HAP-1 (cell line): Measurements from ENCODE around the gene AP4E1.
"Not testable (repeated sequence)": the region's sequence is repeated elsewhere in the genome, so short reads cannot be mapped to it uniquely, and the experiment has no call there.

ENCODE experiments used
- DNase-seq, 2 experiments: peaks; one replicate each; pipeline ENCODE4 v3.0.0-alpha.2; 2016 to 2020; ENCODE audit warnings: low spot score in 2 of 2
- H3K27me3 ChIP-seq: fragments of 250-450 bp; sonication (Bioruptor Pico); 2 replicates; pipeline ENCODE4 v1.5.1; 2020; ENCODE audit warnings: low read depth, mild to moderate bottlenecking, moderate library complexity
- H3K36me3 ChIP-seq: fragments of 250-450 bp; sonication (Bioruptor Pico); replicated peaks from 2 replicates; pipeline ENCODE4 v1.5.1; 2020; ENCODE audit warnings: mild to moderate bottlenecking
- H3K4me1 ChIP-seq: fragments of 250-450 bp; sonication (Bioruptor Pico); 2 replicates; pipeline ENCODE4 v1.5.1; 2020; ENCODE audit warnings: mild to moderate bottlenecking
- H3K4me3 ChIP-seq: fragments of 250-450 bp; sonication (Bioruptor Pico); 2 replicates; pipeline ENCODE4 v1.5.1; 2020; ENCODE audit warnings: mild to moderate bottlenecking, moderate library complexity
- H3K9me3 ChIP-seq: fragments of 250-450 bp; sonication (Bioruptor Pico); 2 replicates; pipeline ENCODE4 v1.5.1; 2020; ENCODE audit warnings: mild to moderate bottlenecking, moderate library complexity
- in situ Hi-C: fragments of 300-500 bp; cut with MboI; formaldehyde crosslinking; loops from 3 replicates; pipeline ENCODE4 v1.14.3; 2020; ENCODE audit warnings: low sequenced_read_pairs, inconsistent platforms, mixed read lengths

AP4E1 gene

DNA sequence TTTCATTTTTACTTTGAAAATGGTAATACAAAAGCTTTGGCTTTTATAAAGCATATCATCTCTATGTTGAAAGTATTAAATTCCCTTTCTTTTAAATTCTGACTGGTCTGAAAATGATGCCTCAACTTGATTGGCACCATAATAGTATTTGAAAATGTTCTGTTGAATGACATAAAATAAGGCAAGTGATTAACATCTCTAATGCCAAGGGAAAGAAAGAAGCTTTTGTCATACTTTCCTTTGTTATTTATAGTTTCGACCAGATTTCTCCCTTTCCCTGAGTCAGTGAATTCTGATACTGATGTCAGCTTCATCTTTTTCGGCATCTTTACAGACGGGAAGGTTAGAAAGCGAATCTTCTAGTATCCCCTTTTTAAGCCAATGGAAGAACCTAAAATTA is 3.4 kb upstream of the AP4E1 start:
- H3K27me3 ChIP-seq = no peaks in the 10 kb centered on the region
- in situ Hi-C loops = loop anchor here (10.0 kb wide), 1 partner anchor 220 kb away; the partner anchor contains the start of gene TRPM7
- H3K9me3 ChIP-seq = no peaks in the 10 kb centered on the region
- H3K4me3 ChIP-seq = no peak overlapping the region
- H3K36me3 ChIP-seq = peaks cover 11% of the 10 kb centered on the region; the same call in 1 of the 2 replicates
- H3K4me1 ChIP-seq = peaks cover 29% of the 10 kb centered on the region
- peak in 1 of 2 experiments; percentile 95 for DNase-seq

DNA sequence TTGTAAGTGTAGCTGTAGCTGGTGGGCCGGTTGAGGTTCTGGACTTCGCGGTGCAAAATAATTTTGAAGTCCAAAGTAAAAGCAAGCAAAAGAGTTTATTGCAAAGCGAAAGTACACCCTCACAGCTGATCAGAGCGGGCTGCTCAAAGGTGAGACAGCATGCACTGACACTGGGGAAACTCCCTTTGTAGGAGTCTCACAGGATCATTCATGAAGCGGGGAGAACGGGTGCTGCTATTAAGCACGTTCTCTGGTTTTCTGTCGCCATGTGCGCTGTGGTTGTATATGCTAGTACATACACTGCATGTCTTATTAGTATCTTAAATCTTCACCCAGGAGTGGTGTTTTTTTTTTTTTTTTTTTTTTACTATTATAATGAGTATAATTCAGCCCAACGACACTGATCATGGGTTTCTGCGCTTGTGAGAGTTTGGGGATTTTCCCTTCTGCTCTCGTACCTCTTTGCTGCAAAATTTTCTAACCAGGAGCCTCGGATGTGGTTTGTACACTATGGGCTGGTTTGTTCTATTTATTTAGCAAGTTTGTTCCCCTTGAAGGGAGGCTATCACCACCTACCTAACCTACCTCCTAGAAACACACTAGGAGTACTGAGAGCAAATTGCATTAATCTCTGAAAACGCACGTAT is 1.4 kb upstream of the AP4E1 start:
- in situ Hi-C loops = loop anchor here (10.0 kb wide), 1 partner anchor 222 kb away; the partner anchor contains the start of gene TRPM7
- DNase-seq = peak; percentile 42 to 50
- no peaks in the 10 kb centered on the region for H3K9me3 ChIP-seq
- peaks cover 20% of the 10 kb centered on the region for H3K4me1 ChIP-seq
- no peaks in the 10 kb centered on the region for H3K27me3 ChIP-seq
- H3K36me3 ChIP-seq = peaks cover 17% of the 10 kb centered on the region
- H3K4me3 ChIP-seq = peak overlapping the region; percentile 96

DNA sequence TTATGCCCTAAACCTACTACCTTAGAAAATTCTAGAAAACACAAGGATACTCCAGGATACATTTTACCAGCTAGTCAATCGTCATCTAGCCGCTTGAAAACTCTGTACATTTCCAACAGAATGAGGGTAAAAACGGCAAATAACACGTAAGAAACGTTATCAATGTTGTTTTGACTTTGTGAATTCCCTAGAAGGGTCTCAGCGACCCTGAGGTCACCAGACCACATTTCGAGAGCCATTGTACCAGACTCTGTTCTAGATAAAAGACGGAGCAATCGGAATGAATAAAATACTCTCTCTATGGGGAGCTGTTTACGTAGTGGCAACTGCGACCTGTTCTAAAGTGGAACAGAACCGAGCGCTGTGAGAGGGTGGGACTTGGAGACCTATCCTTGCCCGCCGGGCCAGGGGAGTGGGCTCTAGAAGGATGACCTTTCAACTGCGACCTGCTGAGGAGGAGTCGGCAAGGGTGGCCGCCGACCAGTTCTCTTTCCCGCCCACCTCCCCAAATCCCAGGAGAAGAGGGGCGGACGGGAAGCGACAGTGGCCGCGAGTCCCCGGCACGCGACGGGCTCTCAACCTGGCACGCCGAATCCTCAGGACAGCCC is 778 bp upstream of the AP4E1 start:
- in situ Hi-C loops = loop anchor here (10.0 kb wide), 1 partner anchor 223 kb away; the partner anchor contains the start of gene TRPM7
- peak; percentile 58 to 68 for DNase-seq
- no peaks in the 10 kb centered on the region for H3K9me3 ChIP-seq
- H3K36me3 ChIP-seq = peaks cover 20% of the 10 kb centered on the region
- H3K27me3 ChIP-seq = no peaks in the 10 kb centered on the region
- peak overlapping the region; percentile 96 for H3K4me3 ChIP-seq
- peaks cover 19% of the 10 kb centered on the region for H3K4me1 ChIP-seq

DNA sequence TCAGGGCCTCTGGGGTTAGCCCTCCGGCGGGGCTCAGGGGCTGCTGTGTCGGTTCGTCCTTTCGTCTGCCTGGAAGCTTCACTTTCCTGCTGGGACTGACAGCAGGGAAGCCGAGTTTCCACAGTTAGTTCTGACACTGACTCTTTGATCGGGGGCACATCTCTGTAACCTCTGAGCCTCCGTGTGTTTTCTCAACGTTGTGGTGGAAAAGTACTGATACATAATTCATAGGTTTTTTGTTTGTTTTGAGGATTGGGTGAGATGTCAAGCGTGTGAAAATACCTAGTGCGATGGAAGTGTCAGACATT is 481 bp downstream of the AP4E1 start:
- H3K4me1 ChIP-seq = peaks cover 19% of the 10 kb centered on the region
- H3K9me3 ChIP-seq = no peaks in the 10 kb centered on the region
- H3K4me3 ChIP-seq = peak overlapping the region; percentile 96
- in situ Hi-C loops = loop anchor here (10.0 kb wide), 1 partner anchor 224 kb away; the partner anchor contains the start of gene TRPM7
- H3K36me3 ChIP-seq = peaks cover 20% of the 10 kb centered on the region
- DNase-seq = no peak
- no peaks in the 10 kb centered on the region for H3K27me3 ChIP-seq

DNA sequence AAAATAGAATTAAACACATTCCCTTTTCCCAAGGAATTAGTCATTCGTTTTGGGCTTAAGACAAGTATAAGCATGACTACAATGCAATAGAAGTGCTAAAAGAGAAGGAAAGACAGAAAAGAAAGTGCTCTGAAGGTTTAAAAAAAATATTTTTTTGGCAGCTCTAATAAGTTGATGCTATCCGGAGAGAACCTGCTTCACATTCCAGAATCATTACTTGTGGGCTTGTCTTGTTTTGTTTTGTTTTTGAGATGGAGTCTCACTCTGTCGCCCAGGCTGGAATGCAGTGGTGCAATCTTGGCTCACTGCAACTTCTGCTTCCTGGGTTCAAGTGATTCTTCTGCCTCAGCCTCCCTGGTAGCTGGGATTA is 1.9 kb downstream of the AP4E1 start:
- H3K4me1 ChIP-seq = peaks cover 10% of the 10 kb centered on the region
- H3K9me3 ChIP-seq, H3K27me3 ChIP-seq, in situ Hi-C loops, H3K4me3 ChIP-seq, DNase-seq: not testable (repeated sequence)
- H3K36me3 ChIP-seq = peaks cover 20% of the 10 kb centered on the region

DNA sequence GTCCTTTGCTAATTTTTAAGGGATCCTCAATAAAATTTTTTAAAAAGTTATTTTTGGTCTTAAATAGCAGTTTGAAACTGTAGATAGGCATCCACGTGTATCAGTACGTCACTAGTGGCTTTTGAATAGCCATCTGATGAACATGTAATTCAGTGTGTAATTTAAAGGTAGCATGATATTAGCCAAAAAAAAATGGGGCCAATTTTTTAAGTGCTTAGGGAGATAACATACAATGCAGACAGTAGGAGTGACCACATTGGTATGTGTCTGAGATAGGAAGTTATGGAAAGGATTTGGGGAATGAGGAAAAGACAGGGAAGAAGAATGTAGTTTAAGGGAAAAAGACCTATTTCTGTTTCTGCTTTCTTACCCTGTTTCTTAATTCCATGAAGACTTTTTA is 2.5 kb downstream of the AP4E1 start:
- H3K4me3 ChIP-seq = no peak overlapping the region
- H3K9me3 ChIP-seq = no peaks in the 10 kb centered on the region
- H3K27me3 ChIP-seq = no peaks in the 10 kb centered on the region
- in situ Hi-C loops = no loop called here
- DNase-seq = no peak
- peaks cover 18% of the 10 kb centered on the region for H3K36me3 ChIP-seq
- peaks cover 6% of the 10 kb centered on the region; the same call in 1 of the 2 replicates for H3K4me1 ChIP-seq

DNA sequence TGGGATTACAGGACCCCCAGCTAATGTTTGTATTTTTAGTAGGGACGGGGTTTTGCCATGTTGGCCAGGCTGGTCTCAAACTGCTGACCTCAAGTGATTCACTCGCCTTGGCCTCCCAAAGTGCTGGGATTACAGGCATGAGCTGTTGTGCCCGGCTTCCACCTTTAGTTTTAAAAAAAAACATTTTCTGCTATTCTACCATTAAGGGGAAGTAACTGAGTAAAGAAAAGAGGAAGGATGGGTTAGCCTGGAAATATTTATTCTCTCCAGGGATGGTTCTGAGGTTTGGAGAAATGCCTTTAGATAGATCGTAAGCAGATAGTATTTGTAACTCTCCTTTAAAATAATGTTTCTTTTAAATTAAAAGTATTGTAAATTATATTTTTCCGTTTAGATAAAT is 3.1 kb downstream of the AP4E1 start:
- peaks cover 21% of the 10 kb centered on the region for H3K36me3 ChIP-seq
- no peak for DNase-seq
- no peaks in the 10 kb centered on the region for H3K27me3 ChIP-seq
- no peaks in the 10 kb centered on the region for H3K9me3 ChIP-seq
- in situ Hi-C loops = no loop called here
- H3K4me1 ChIP-seq = peaks cover 6% of the 10 kb centered on the region; the same call in 1 of the 2 replicates
- no peak overlapping the region for H3K4me3 ChIP-seq

DNA sequence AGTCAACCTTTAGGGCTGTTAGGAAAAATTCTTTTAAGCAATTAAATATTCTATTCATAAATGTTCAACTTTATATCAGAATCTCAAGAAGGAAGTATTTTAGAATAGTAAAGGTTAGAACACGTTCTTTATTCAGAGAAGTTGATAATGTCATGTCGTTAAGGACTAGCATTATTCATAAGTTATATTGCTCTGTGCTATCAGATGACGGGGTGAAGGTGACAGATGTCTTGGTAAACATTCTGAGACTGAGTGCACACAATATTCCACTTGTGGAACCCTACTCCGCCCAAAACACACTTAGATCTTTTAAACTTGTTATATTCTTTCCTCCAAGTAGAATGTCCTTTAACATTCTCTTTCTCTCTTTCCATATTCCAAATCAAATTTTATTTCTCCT is 7.9 kb downstream of the AP4E1 start:
- in situ Hi-C loops = no loop called here
- Histone ChIP-seq H3K27me3 (no peaks in the 10 kb centered on the region), H3K36me3 (peaks cover 21% of the 10 kb centered on the region), H3K4me1 (no peaks in the 10 kb centered on the region), H3K9me3 (no peaks in the 10 kb centered on the region), H3K4me3 (no peak overlapping the region)
- DNase-seq = no peak

DNA sequence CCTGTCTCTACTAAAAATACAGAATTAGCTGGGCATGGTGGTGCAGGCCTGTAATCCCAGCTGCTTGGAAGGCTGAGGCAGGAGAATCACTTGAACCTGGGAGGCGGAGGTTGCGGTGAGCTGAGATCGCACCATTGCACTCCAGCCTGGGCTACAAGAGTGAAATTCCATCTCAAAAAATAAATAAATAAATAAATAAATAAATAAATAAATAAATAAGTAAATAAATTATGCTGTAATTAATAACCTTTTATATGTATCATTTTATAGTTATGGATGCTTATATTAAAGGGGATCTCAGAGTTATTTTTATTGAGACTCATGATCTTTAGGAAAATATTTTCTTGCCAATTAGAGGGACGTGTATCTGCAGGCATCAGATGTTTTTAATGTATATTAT is 10.9 kb downstream of the AP4E1 start:
- DNase-seq, in situ Hi-C loops, H3K9me3 ChIP-seq, H3K4me1 ChIP-seq, H3K27me3 ChIP-seq, H3K4me3 ChIP-seq: not testable (repeated sequence)
- H3K36me3 ChIP-seq = peaks cover 12% of the 10 kb centered on the region

DNA sequence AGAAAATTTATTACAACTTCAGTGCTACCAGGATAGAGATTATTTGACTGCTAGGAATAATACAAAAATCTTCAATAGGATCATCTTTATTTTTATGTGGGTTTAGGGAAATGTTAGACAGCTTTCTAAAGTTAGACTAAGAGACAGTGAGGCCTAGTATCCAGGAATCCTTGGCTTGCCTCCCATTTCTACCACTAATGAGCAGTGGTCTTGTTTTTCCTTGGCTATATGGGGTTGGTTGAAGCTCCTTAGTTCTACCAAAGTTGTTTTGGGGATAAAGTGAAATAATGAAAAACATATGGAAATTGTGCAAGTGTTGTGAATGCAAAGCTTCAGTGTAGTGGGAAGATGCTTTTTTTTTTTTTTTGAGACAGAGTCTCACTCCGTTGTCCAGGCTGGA is 16.8 kb downstream of the AP4E1 start:
- Histone ChIP-seq H3K27me3 (no peaks in the 10 kb centered on the region), H3K36me3 (peaks cover 10% of the 10 kb centered on the region), H3K4me3 (no peak overlapping the region), H3K9me3 (no peaks in the 10 kb centered on the region), H3K4me1 (no peaks in the 10 kb centered on the region)
- in situ Hi-C loops = no loop called here
- DNase-seq = no peak

DNA sequence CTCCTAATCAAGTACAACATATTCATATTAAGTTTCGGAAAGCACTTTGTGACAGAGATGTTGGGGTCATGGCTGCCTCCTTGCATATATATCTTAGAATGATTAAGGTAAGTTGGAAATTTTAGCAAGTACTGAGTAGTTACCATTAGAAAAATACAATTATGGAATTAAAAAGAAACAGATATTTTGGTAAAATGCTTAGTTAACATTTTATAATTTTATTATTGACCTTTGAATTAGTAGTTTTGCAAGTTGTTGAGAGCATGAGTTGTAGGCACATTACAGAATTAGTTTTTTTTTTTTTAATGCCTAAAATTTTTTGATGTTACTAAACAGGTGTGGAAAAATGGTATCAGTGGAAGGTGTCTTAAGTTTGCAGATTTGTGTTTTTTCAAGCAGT is 20.6 kb downstream of the AP4E1 start:
- Histone ChIP-seq H3K27me3 (no peaks in the 10 kb centered on the region), H3K4me3 (no peak overlapping the region), H3K9me3 (no peaks in the 10 kb centered on the region), H3K4me1 (no peaks in the 10 kb centered on the region), H3K36me3 (peaks cover 13% of the 10 kb centered on the region)
- in situ Hi-C loops = no loop called here
- no peak for DNase-seq

DNA sequence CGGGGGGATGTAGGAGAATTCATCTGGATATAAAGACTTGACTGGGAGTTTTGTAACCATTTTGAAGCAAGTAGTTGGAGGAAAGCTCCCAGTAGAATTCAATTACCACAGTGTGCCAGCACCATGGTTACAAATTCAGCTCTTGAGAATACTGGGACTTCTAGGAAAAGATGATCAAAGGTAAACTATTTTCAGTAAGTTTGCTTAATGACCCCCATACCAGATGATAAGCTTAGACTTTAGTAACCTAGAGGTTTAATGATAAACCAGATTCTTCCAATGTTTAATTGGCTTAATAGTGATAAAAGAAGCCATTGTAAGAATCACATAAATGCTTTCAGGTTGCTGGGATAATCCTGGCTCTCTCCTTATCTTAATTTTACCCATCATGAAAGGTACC is 22.3 kb downstream of the AP4E1 start:
- Histone ChIP-seq H3K27me3 (no peaks in the 10 kb centered on the region), H3K36me3 (peaks cover 13% of the 10 kb centered on the region), H3K4me1 (no peaks in the 10 kb centered on the region), H3K9me3 (no peaks in the 10 kb centered on the region), H3K4me3 (no peak overlapping the region)
- in situ Hi-C loops = no loop called here
- no peak for DNase-seq

DNA sequence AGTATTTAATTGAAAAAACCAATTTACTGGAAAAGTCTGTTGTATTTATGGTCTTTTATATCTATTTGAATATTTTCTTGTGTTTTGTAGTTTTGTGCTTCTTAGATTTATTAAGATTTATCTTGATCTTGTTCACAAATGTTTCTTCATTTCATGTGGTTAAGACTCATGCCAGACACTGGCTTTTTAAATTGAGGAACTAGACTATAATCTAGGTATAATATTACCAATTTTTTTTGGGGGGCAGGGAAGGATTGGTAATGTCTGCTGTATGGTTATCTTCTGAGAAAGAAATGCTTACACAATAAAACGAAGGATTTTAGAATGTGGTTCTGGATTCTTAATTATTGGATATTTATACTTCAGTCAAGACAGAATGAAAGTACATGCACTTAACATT is 24.9 kb downstream of the AP4E1 start:
- Histone ChIP-seq H3K36me3 (peaks cover 10% of the 10 kb centered on the region; the same call in 1 of the 2 replicates), H3K9me3 (no peaks in the 10 kb centered on the region), H3K4me3 (no peak overlapping the region), H3K27me3 (no peaks in the 10 kb centered on the region), H3K4me1 (no peaks in the 10 kb centered on the region)
- DNase-seq = no peak
- in situ Hi-C loops = no loop called here

DNA sequence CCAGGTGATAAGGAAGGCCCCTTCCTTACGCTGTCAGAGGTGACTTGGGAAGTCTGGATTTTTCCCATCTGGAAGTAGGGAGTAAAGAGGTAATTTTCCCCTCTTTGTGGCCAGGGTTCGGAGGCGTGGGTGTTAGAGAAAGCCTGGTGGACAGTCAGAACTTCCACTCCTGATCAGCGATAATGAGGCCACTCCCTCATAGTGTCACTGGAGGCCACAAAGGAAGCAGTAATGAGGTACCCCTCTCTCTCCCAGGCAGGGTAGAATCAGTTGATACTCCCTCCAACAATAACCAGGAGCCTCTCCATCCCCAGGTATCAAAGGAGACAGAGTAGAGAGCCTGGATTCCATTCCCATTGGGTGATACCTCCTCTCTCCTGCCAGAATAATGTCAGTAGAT is 30.0 kb downstream of the AP4E1 start:
- H3K27me3 ChIP-seq = no peaks in the 10 kb centered on the region
- H3K9me3 ChIP-seq = no peaks in the 10 kb centered on the region
- no peaks in the 10 kb centered on the region for H3K36me3 ChIP-seq
- H3K4me1 ChIP-seq = peaks cover 14% of the 10 kb centered on the region
- in situ Hi-C loops = no loop called here
- H3K4me3 ChIP-seq = no peak overlapping the region
- DNase-seq = no peak
